ENCODE results near the gene BSX.

DNA sequence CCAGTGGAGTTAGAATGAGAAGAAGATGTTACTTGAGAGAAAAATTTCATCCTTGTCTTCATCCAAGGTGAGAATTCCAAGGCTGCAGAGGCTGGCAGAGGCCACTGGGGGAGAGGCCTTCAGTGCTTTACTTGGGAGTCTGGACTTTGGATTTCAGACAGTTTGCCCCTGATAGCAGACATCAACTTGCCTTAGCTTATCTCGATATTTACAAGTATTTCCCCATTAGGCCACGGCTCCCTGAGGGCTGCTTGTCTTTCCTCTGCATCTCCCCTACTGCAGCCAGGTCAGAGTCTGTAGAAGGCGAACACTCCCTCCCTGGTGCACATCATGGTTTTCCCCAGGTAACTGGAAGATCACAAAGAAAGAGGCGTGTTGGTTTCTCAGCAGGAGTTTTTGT is 29.9 kb upstream of the BSX start:
- TF ChIP-seq CTCF (IDR thresholded peaks at IDR 0.05) = no peak
- TF ChIP-seq POLR2A (IDR thresholded peaks at IDR 0.05) = no peak
